ENCODE data around the gene CYP4A22. TPM values are rescaled to one million over a fixed set of nuclear protein-coding genes. Genes with fewer than 3 reads are reported as not detected.
"Not testable (repeated sequence)": the region's sequence is repeated elsewhere in the genome, so short reads cannot be mapped to it uniquely, and the experiment has no call there.

CYP4A22 gene
- total RNA-seq, 4 donors from 2014 or later: 0.47 to 0.88 TPM; not detected in 2

- H3K4me1 ChIP-seq: no peaks in the 10 kb centered on the region
Measured at GRCh38 chr1:47147047-47147785, 10.0 kb downstream of the CYP4A22 start.

GRCh38 chr1:47149162-47149561, 11.9 kb downstream of the CYP4A22 start:
- H3K36me3 ChIP-seq, DNase-seq, H3K27ac ChIP-seq: not testable (repeated sequence)

More at GRCh38 chr1:47147047-47147785, 10.0 kb downstream of the CYP4A22 start:
- H3K4me3 ChIP-seq: no peak overlapping the region
- H3K27me3 ChIP-seq: no peaks in the 10 kb centered on the region
- no peak for DNase-seq
- TF ChIP-seq POLR2A (IDR thresholded peaks at IDR 0.05) (no peak), CTCF (IDR thresholded peaks at IDR 0.05) (no peak)
- no peaks in the 10 kb centered on the region for H3K36me3 ChIP-seq
- H3K27ac ChIP-seq: no peak overlapping the region
- H3K9me3 ChIP-seq: no peaks in the 10 kb centered on the region

GRCh38 chr1:47156457-47156856, 19.2 kb downstream of the CYP4A22 start:
- not testable (repeated sequence) for H3K27me3 ChIP-seq, H3K36me3 ChIP-seq, H3K9me3 ChIP-seq, DNase-seq, H3K4me1 ChIP-seq, H3K27ac ChIP-seq, H3K4me3 ChIP-seq

More at GRCh38 chr1:47149162-47149561, 11.9 kb downstream of the CYP4A22 start:
- not testable (repeated sequence) for H3K27me3 ChIP-seq, H3K9me3 ChIP-seq, H3K4me3 ChIP-seq, H3K4me1 ChIP-seq

DNA sequence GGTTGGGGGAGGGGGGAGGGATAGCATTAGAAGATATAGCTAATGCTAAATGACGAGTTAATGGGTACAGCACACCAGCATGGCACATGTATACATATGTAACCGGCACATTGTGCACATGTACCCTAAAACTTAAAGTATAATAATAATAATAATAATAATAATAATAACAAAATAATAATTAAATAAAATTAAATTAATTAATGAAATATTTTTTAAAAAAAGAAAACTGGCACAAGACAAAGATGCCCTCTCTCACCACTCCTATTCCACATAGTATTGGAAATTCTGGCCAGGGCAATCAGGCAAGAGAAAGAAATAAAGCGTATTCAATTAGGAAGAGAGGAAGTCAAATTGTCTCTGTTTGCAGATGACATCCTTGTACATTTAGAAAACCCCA, 20.7 kb downstream of the CYP4A22 start:
- H3K4me3 ChIP-seq, H3K9me3 ChIP-seq, H3K27me3 ChIP-seq, DNase-seq, H3K36me3 ChIP-seq, H3K27ac ChIP-seq, H3K4me1 ChIP-seq: not testable (repeated sequence)

DNA sequence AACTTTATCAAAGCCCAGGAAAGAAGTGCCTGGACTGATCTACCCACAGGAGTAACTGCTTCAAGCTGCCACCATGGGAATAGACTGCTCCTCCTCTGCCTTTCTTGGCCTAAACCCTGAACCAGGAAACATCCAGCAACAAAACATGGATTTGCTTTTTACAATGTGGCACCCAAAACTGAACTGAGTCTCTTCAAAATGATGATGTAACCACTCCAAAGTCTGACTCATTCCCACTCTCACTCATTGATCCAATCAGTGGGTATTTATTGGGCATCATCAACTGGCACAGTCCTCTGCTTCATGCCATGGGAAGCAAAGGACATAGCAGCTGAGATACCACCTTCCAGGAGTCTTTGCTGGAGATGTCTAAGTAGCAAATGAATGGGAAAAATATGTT, 23.5 kb downstream of the CYP4A22 start:
- no peak for DNase-seq
- H3K4me3 ChIP-seq: no peak overlapping the region
- H3K27me3 ChIP-seq: no peaks in the 10 kb centered on the region
- no peaks in the 10 kb centered on the region for H3K4me1 ChIP-seq
- no peak overlapping the region for H3K27ac ChIP-seq
- no peaks in the 10 kb centered on the region for H3K9me3 ChIP-seq
- TF ChIP-seq POLR2A (IDR thresholded peaks at IDR 0.05): no peak
- no peak for TF ChIP-seq CTCF (IDR thresholded peaks at IDR 0.05)
- no peaks in the 10 kb centered on the region for H3K36me3 ChIP-seq

GRCh38 chr1:47161298-47162040, 24.2 kb downstream of the CYP4A22 start:
- Histone ChIP-seq H3K27ac (no peak overlapping the region), H3K4me3 (no peak overlapping the region), H3K4me1 (no peaks in the 10 kb centered on the region), H3K9me3 (no peaks in the 10 kb centered on the region), H3K27me3 (no peaks in the 10 kb centered on the region), H3K36me3 (no peaks in the 10 kb centered on the region)
- no peak for DNase-seq
- TF ChIP-seq CTCF (IDR thresholded peaks at IDR 0.05) (no peak), POLR2A (IDR thresholded peaks at IDR 0.05) (no peak)

- Histone ChIP-seq H3K27me3 (no peaks in the 10 kb centered on the region), H3K36me3 (no peaks in the 10 kb centered on the region), H3K27ac (no peak overlapping the region), H3K9me3 (no peaks in the 10 kb centered on the region), H3K4me3 (no peak overlapping the region), H3K4me1 (no peaks in the 10 kb centered on the region)
- DNase-seq: no peak
- TF ChIP-seq POLR2A (IDR thresholded peaks at IDR 0.05) (no peak), CTCF (IDR thresholded peaks at IDR 0.05) (no peak)
Measured at GRCh38 chr1:47164552-47164951, 27.3 kb downstream of the CYP4A22 start.

Measured in Peyer's patch (tissue), 4 donors.